Tibial artery (tissue), 4 donors: ENCODE measurements around the gene NTRK2.
A peak's percentile ranks its signal among the peaks of the same experiment; 100 is the strongest.

Source experiments
- DNase-seq, 2 donors: peaks; one replicate each; pipeline ENCODE4 v3.0.0-alpha.2; 2019
- H3K27ac ChIP-seq, 2 donors: fragments of 200-600 bp; sonication (generic) in 1 of 2; 1 replicate in 1 of 2; 2 replicates in 1 of 2; pipeline ENCODE4 v1.5.1; 2018 to 2019; ENCODE audit warnings: mild to moderate bottlenecking in 1 of 2
- H3K27me3 ChIP-seq, 2 donors: fragments of 200-600 bp; sonication (generic) in 1 of 2; one replicate each; pipeline versions ENCODE4 v1.5.1 to v1.6.0; 2016 to 2019
- H3K36me3 ChIP-seq, 3 donors: fragments of 200-600 bp; sonication (generic) in 2 of 3; one replicate each; pipeline ENCODE4 v1.5.1; 2016 to 2019; ENCODE audit warnings: mild to moderate bottlenecking in 2 of 3
- H3K4me1 ChIP-seq, 4 donors: fragments of 200-600 bp; sonication (generic) in 2 of 4; 1 replicate in 3 of 4; 2 replicates in 1 of 4; pipeline ENCODE4 v1.5.1; 2016 to 2019
- H3K4me3 ChIP-seq, 2 donors: fragments of 200-600 bp; sonication (generic) in 1 of 2; 1 replicate in 1 of 2; 2 replicates in 1 of 2; pipeline ENCODE4 v1.5.1; 2018 to 2019; ENCODE audit warnings: mild to moderate bottlenecking in 2 of 2
- H3K9me3 ChIP-seq, 3 donors: fragments of 200-600 bp; sonication (generic) in 1 of 3; one replicate each; pipeline ENCODE4 v1.5.1; 2016 to 2019
- intact Hi-C: fragments of 100-400 bp; cut with DNase I; formaldehyde crosslinking; loops from one replicate; pipeline ENCODE4 v1.15.0; 2023; ENCODE audit warnings: low total_unique reads
- TF ChIP-seq, protein P1 (sequence below), 2 experiments: fragments of 200-600 bp in 1 of 2; fragments of 450-650 bp in 1 of 2; IDR thresholded peaks; one replicate each; pipeline ENCODE4 v1.5.1; 2017 to 2019; ENCODE audit warnings: antibody characterized with exemption in 2 of 2, mild to moderate bottlenecking in 1 of 2, moderate library complexity in 1 of 2

The NTRK2 gene

DNA sequence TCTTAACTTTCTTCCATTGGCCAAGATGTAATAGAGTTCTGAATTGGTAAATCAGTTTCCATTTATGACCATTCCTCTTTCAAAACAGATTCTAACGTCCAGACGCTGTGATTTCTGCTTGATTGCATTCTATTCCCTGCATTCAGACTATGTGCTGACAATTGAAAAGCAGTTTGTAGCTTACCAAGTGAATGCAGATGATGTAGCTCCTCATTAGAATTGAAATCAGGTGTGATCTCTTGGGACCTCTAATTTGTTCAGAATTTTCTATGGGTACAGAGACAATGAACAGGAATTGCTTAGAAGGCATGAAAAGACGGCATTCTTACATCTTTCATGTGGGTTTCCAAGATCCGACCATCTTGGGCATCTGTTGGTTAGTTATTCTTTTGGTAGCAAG, 191.9 kb downstream of the NTRK2 start:
- H3K27me3 ChIP-seq: no peaks in the 10 kb centered on the region
- TF ChIP-seq, protein P1, sequence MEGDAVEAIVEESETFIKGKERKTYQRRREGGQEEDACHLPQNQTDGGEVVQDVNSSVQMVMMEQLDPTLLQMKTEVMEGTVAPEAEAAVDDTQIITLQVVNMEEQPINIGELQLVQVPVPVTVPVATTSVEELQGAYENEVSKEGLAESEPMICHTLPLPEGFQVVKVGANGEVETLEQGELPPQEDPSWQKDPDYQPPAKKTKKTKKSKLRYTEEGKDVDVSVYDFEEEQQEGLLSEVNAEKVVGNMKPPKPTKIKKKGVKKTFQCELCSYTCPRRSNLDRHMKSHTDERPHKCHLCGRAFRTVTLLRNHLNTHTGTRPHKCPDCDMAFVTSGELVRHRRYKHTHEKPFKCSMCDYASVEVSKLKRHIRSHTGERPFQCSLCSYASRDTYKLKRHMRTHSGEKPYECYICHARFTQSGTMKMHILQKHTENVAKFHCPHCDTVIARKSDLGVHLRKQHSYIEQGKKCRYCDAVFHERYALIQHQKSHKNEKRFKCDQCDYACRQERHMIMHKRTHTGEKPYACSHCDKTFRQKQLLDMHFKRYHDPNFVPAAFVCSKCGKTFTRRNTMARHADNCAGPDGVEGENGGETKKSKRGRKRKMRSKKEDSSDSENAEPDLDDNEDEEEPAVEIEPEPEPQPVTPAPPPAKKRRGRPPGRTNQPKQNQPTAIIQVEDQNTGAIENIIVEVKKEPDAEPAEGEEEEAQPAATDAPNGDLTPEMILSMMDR (IDR thresholded peaks at IDR 0.05): no peak
- no peak overlapping the region for H3K27ac ChIP-seq
- peaks cover 0 to 66% (median 29%) of the 10 kb centered on the region in 4 donors for H3K4me1 ChIP-seq
- intact Hi-C loops: no loop called here
- no peaks in the 10 kb centered on the region for H3K9me3 ChIP-seq
- no peak for DNase-seq
- no peak overlapping the region for H3K4me3 ChIP-seq
- no peaks in the 10 kb centered on the region for H3K36me3 ChIP-seq

DNA sequence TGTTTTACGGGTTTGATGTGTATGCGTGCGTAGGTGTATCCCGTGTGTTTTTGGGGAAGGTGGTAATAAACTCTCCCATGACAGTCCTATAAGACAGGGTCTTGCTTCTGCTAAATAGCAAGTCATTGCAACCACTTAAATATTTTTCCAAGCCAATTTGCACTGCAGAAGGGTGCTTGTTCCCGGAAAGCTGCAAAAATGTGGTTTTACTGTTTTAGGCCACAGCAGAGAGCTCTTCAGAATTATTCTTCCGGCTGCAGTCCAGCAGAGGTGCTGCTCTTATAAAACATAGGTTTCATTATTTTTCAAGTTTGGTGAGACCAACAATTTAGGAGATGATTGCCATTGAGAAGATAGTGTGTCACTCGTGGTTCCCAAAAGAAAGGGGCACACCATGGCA, 192.8 kb downstream of the NTRK2 start:
- intact Hi-C loops: no loop called here
- TF ChIP-seq, protein P1 (IDR thresholded peaks at IDR 0.05): no peak
- no peak for DNase-seq
- H3K4me1 ChIP-seq: peaks cover 0 to 57% (median 24%) of the 10 kb centered on the region in 4 donors
- no peak overlapping the region for H3K27ac ChIP-seq
- H3K9me3 ChIP-seq: no peaks in the 10 kb centered on the region
- H3K4me3 ChIP-seq: no peak overlapping the region
- no peaks in the 10 kb centered on the region for H3K36me3 ChIP-seq
- H3K27me3 ChIP-seq: no peaks in the 10 kb centered on the region

DNA sequence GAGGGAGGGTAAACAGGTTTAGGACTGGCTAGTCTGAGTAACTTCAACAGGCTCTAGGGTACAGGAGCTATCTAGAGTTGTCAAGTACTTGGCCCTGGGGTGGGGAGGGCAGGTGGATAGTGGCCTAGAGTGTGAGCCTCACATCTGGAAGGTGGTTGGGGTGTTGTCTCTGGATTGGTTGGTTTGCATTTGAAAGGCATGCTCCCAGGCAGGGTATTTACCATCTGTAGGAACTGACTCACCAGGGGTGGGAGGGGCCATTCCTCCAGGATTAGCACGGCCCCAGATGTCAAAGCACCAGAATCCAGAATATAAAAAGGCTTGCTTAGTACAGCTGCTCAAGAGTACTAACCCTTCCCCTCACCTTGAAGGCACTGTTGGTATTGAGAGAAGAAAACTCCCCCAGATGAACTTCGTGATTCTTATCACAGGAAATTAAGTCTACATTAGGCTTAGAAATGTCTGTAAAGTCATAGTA, 193.3 kb downstream of the NTRK2 start:
- H3K4me1 ChIP-seq: peaks cover 0 to 52% (median 19%) of the 10 kb centered on the region in 4 donors
- TF ChIP-seq, protein P1 (IDR thresholded peaks at IDR 0.05): no peak
- H3K4me3 ChIP-seq: no peak overlapping the region
- no peaks in the 10 kb centered on the region for H3K27me3 ChIP-seq
- H3K9me3 ChIP-seq: no peaks in the 10 kb centered on the region
- intact Hi-C loops: no loop called here
- no peak overlapping the region for H3K27ac ChIP-seq
- no peaks in the 10 kb centered on the region for H3K36me3 ChIP-seq
- DNase-seq: peak; percentile 37 to 70

DNA sequence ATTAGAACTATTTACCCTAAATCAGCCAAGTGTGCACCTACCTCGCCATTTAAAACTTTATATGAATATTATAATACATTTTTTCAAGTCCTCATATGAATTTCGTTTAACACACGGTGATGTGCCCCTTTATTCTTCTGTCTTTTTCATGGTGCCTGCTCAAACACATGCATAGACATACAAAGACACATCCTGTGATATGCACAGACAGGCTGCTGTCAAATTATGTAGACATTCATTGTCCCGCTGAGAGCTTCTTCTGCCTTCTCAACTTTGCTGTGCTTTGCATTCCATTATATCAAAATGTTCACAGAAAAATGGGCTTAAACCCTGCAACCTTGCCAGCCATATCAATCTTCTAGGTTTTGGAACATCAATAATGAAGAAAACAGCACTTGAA, 193.8 kb downstream of the NTRK2 start:
- Histone ChIP-seq H3K36me3 (no peaks in the 10 kb centered on the region), H3K4me1 (peaks cover 0 to 46% (median 16%) of the 10 kb centered on the region in 4 donors), H3K27me3 (no peaks in the 10 kb centered on the region), H3K27ac (no peak overlapping the region), H3K9me3 (no peaks in the 10 kb centered on the region), H3K4me3 (no peak overlapping the region)
- intact Hi-C loops: no loop called here
- TF ChIP-seq, protein P1 (IDR thresholded peaks at IDR 0.05): no peak
- DNase-seq: no peak

DNA sequence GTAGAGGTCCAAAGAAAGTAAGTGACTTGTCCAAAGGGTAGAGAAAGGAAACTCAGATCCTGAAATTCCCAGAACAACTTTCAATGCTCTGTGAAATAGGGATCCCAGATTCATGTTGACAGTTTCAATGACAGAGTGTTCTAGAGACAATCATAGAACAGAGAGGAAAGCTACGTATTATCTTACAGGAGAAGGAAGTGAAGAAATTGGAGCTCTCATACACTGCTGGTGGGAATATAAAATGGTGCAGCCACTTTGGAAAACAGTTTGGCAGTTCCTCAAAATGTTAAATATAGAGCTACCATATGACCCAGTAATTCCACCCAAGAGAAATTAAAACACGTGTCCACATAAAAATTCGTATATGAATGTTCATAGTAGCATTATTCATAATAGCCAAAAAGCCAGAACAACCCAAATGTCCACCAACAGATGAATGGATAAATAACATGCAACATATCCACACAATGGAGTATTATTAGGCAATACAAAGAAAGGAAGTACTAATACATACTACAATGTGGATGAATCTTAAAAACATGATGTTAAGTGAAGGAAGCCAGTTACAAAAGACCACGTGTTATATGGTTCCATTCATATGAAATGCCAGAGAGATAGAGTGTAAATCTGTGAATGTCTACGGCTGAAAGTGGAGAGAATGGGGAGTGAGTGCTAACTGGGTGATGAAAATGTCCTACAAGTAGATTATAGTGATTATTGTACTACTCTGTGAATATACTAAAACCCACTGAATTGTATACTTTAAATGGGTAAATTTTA, 197.1 kb downstream of the NTRK2 start:
- intact Hi-C loops: no loop called here
- no peak overlapping the region for H3K4me3 ChIP-seq
- no peak overlapping the region for H3K27ac ChIP-seq
- peaks cover 0 to 20% (median 12%) of the 10 kb centered on the region in 4 donors for H3K4me1 ChIP-seq
- TF ChIP-seq, protein P1 (IDR thresholded peaks at IDR 0.05): no peak
- no peak for DNase-seq
- H3K36me3 ChIP-seq: no peaks in the 10 kb centered on the region
- H3K9me3 ChIP-seq: no peaks in the 10 kb centered on the region
- H3K27me3 ChIP-seq: no peaks in the 10 kb centered on the region
